ENCODE measurements around the gene RBM23.
"Not testable (repeated sequence)": the region's sequence is repeated elsewhere in the genome, so short reads cannot be mapped to it uniquely, and the experiment has no call there.

Gene RBM23

DNA sequence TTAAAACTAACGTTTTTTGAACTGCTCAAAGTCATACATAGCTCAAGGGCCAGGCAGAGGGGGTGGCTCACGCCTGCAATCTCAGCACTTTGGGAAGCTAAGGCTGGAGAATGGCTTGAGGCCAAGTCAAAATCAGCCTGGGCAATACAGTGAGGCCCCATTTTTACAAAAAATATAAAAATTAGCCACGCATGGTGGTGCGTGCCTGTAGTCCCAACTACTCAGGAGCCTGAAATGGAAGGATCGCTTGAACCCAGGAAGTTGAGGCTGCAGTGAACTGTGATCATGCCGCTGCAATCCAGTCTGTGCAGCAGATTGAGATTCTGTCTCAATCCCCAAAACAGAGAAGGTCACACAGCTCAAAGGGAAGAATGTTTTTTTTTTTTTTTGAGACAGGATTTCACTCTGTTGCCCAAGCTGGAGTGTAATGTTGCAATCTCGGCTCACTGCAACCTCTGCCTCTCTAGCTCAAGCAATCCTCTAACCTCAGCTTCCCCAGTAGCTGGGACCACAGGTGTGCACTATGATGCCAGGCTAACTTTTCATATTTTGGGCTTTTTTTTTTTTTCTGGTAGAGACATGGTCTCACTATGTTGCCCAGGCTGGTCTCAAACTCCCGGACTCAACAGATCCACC is 2.9 kb downstream of the RBM23 start:
- DNase-seq (ENCODE audit: low read depth), result peak; percentile 73

DNA sequence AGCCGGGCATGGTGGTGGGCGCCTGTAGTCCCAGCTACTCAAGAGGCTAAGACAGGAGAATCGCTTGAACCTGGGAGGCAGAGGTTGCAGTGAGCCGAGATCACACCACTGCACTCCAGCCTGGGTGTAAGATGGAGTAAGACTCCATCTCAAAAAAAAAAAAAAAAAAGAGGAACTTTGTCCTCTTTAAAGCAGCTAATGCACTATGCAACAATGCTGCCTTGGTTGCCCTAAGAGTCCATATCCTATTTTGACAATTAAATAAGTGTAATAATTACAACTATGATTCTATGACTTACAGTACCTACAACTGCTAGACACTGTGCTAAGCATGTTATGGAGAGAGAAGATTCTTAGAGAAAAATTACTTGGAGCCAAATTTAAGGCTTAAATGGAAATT is 4.1 kb downstream of the RBM23 start:
- not testable (repeated sequence) for DNase-seq (ENCODE audit: low read depth)

DNA sequence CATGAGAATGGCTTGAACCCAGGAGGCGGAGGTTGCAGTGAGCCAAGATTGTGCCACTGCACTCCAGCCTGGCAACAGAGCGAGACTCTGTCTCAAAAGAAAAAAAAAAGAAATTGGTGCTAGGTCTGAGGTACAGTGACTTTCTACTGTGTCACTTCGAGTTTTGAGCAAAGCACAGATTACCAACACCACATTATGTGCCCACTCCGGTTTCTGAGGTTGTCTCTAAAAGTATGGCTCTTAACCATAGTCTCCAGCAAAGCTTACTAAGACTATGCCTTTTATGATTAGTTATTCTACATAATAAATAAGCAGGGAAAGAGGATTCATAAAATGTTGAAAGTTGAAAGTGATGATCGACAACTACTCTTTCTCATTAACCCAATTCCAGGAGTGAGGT is 8.0 kb downstream of the RBM23 start:
- DNase-seq (ENCODE audit: low read depth), result no peak

DNA sequence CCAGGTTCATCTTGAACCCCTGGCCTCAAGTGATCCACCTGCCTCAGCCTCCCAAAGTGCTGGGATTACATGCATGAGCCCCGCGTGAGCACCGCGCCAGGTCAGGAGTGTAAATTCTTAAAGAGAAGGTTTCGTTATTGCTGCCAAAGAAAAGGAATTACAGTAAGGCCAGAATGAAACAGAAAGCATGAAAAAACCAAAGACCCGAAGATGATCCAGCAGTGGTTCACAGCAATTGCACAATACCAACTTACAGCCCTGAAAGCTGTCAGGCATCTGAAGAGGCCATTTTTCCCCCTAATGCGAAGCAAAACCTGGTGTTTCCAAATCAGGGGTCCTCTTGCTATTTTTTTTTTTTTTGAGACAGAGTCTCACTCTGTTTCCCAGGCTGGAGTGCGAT is 10.3 kb downstream of the RBM23 start:
- peak; percentile 91 for DNase-seq (ENCODE audit: low read depth)

DNA sequence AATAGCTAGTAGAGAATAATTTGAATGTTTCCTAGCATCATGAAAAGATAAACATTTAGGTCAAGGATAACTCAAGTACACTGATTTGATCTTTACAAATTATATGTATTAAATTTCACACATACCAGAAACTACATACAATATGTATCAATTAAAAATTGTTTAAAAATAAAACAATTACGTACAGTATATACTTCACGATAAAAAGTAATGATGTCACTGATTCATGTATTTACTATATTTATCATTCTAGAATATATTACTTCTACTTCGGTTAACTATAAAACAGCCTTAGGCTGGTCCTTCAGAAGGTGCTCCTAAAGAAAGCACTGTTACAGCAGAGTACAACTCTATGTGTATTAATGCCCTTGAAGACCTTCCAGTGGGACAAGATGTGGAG is 11.5 kb downstream of the RBM23 start:
- no peak for DNase-seq (ENCODE audit: low read depth)

DNA sequence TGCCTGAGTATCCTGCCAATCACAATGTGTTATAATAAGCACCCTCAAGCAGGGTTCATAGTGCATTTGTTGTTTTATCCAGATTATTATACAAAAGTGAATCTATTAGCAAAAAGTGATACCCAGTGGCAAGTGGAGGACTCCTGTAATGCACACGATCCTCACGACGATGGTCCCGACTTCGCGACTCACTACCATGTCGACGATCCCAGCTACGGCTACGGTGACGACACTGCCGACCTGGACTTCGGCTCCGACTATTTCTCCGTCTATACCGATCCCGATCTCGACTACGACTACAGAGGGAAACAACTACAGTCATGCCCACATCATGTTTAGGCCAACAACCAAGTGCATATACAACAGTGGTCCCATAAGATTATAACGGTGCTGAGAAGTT is 12.9 kb downstream of the RBM23 start:
- no peak for DNase-seq (ENCODE audit: low read depth)

DNA sequence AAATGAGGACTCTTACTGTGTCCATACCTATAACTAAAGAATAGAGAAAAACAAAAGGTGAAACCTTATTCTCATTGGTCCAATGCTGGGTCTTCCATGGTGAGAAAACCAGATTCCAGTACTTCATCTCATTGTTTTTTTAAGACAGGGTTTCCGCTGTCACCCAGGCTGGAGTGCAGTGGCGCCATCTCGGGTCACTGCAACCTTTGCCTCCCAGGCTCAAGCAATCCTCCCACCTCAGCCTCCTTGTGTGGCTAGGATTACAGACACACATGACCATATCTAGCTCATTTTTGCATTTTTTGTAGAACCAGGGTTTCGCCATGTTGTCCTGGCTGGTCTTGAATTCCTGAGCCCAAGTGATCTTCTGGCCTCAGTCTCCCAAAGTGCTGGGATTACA is 13.3 kb downstream of the RBM23 start:
- no peak for DNase-seq (ENCODE audit: low read depth)

DNA sequence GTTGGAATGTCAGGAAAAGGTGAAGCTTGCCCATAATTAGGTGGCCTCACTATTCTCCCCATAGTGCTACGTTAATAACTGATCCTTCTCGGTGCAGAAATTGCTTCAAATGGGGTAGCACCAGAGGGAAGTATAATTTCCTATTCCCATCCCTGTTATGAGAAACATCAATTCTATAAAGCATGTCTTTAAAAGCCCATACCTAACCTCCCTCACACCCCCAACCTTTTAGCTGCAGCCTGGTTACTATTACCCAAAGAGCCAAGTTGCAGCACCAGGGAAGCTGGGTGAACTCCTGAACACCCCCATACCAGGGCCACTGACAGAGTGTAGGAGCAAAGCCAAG is 15.2 kb downstream of the RBM23 start:
- no peak for DNase-seq (ENCODE audit: low read depth)

DNA sequence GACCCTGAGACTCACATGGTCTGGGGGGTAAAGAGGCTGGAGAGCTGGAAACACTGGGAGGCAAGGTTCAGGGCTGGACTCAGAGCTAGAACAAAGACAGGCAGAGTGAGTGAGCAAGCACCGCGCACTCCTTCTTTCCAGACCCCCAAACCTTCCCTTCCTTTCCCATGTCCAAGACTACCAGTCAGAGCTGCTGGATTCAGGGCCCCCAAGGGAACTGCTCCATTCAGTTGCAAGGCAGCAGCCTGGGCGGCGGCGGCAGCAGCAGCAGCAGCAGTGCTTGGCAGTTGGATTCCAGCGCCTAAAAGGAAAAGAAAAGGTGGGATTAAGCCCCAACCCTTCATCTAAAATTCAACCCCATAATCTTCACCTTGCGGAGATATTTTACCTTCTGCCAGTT is 17.1 kb downstream of the RBM23 start:
- no peak for DNase-seq (ENCODE audit: low read depth)

DNA sequence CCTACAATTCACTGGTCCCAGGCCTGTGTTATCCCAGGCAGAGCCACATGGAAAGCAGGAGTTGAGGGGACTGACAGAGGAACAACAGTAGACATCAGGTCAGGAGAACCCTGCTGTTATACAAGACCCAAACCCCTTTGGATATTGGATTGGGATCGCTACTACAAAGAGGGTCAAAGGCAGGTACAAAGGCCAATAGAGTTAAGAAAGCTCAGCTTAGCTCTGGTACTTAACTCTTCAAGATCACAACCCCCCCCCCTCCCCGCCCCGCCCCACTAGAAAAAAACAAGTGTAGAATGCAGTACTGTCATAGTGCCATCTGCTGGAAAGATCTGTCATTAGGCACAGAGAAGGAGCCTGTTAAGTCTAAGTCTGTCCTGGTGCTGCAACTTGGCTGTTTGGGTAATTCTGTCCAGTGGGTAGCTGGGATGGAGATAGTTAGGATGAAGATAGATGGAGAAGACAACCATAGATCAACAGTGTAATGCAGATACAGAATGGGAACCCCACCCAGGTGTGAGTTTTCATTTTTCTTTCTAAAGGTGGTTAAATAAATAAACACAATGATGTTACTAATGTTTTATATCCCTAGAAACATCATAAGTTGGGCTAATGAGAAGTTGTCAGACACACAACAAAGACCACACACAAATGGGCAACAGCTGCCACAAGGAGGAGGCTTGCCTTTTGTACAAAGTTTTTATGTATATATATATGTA is 18.7 kb downstream of the RBM23 start:
- DNase-seq (ENCODE audit: low read depth), result peak; percentile 69

DNA sequence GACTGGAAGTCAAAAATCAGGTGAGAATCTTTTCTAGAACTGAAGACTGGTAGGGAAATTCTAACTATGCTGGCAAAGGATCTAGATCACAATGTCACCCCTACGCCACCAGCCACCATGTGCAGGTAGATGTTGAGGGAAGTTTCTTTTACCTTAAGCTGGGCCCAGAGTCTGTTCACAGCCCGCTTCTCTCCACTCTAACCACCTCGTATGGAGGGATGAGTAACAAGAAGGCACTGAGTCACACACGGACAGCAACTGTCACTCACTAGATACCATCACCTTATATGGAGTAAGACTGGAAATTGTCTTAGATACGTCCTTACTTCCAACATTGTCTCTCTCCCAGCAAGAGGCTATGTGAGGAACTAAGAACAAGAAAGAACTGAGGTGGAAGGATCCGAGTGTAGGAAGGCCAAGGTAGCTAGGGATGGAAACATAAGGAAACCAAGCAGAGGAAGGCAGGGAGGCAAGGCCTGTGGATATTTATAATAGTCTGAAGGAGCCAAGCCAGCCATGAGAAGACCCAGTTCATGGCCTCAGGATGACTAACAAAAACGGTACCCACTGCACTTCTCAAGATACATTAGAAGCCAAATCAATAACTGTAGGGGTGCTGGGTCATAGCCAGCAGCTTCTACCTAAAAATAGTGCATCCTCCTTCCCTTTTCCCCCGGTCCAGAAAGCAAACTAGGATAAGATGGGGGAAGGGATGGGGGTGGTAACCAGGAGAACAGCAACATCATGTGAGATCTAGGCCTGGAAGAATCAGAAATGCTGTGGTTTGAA is 20.5 kb downstream of the RBM23 start:
- peak; percentile 89 for DNase-seq (ENCODE audit: low read depth)

DNA sequence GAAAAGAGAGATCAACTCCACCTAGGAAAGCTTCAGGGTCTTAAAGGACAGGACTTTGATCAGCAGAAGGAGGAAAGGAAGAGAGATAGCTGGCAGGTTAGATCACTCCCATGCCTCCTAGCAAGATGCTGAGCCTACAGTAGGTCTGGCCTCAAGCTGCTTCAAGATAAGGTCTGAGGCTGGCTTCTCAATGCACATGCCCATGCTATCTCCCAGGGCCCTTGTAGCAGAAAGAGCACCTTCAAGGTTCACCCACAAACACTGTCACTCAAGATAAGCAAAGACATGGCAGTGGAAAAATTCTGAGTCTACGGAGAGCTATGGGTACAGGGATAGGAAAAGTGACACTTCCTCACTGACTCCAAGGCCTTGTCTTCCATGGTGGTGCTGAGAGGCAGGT is 21.6 kb downstream of the RBM23 start:
- no peak for DNase-seq (ENCODE audit: low read depth)

DNA sequence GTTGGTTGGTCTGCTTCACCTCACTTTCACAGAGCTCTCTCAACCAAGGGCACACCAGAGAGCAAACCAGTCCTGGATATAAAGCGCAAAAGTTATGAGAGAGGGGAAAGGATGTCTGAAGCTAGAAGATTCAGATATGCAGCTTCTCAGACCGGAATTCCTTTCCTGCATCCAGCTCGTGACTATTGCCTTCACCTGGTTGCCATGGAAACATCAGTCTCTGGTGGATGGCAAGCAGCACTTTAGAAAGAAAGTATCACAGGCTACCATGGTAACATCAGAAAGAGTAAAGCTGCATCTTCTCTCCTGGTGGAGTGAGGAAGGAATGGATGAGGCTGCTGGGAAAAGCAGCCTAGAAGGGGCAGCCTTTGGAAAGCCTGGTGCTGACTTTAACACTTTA is 22.2 kb downstream of the RBM23 start:
- no peak for DNase-seq (ENCODE audit: low read depth)

DNA sequence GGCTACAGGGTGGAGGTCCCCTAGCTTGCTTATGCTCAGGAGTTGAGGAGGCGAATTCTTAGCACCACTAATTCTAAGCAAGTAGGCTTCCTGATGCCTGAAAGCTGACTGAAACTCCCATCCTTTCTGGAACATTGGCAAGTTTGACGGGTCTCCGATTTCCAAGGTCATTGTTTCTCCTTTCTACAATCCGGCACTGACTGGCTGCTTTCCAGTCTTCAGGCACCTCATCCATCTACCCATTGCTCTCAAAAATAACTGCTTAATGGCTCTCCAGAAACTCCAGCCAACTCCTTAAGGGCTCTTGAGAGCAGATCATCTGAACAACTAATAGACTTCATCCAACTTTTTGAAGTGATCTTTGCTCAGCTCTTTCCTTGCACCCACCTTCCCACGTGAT is 22.6 kb downstream of the RBM23 start:
- DNase-seq (ENCODE audit: low read depth), result no peak

DNA sequence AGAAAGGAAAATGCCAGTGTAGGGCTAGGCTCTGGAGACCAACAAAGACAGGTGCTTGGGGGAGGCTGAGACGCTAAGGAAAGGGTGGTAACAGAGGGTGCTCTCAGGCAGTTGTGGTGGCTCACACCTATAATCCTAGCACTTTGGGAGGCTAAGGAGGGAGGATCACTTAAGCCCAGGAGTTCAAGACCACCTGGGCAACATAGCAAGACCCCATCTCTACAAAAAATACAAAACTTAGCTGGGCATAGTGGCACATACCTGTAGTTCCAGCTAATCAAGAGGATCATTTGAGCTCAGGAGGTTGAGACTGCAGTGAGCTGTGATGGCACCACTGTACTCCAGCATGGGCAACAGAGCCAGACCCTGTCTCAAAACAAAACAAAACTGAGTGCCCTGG is 23.5 kb downstream of the RBM23 start:
- no peak for DNase-seq (ENCODE audit: low read depth)

DNA sequence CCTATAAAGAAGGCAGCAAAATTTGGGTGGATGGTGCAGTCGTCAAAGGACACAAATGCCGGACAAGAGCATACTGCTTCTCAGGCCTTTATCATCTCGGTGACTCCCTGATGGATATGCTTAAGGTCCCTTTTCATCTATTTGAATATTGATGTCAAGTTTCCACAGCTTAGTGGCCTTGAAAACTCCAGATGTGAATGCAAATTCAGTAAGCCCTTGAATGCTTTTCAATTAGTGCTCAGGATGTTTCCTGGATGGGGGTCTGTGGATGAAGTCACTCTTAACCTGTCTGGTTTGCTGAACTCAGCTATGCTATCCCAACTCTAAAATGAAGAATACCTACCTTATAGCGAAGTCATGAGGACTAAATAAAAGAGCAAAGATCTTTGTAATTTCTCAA is 25.2 kb downstream of the RBM23 start:
- no peak for DNase-seq (ENCODE audit: low read depth)

DNA sequence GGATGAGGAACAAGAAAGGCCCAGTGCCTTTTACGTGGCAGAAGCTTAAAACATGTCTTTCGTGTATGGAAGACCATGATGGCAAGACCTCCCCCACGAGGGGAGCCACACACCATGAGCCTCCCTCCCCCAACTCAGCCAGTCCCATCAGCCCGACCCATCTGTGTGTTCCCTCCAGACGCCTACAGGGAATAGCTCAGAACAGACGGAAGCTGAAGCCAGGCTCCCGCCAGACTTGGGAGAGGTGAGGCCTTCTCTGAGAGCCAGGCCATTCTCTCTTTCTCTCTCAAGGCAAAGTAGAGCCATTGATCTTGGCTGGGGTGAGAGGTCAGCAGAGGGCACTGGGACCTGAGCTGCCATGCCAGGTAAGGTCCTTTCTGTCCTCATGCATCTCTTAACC is 26.5 kb downstream of the RBM23 start:
- no peak for DNase-seq (ENCODE audit: low read depth)

DNA sequence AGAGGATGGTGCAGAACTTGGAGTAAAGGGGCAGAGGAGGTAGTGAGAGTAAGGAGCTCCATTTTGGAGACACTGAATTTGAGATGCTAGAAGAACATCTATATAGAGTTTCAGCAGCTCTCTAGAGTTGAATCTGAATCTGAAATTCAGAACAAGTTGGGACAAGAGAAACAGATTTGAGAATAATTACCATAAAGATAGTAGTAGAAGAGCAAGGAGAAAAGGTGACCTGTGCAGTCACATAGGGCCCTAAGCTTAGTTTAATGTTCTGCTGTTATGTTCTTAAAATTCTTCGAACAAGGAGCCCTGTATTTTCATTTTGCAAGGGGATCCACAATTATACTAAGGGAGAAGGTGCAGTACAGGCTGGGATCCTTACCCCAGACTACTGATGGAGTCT is 28.5 kb downstream of the RBM23 start:
- DNase-seq (ENCODE audit: low read depth), result no peak

DNA sequence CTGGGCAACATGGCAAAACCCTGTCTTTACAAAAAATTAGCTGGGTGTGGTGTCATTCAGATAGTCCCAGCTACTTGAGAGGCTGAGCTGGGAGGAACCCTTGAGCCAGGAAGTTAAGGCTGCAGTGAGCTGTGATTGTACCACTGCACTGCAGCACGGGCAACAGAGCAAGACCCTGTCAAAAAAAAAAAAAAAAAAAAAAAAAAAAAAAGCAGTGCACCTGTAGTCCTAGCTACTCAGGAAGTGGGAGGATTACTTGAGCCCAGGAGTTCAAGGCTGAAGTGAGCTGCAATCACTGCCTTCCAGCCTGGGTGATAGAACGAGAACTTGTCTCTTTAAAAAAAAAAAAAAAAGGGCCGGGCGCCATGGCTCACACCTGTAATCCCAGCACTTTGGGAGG is 30.3 kb downstream of the RBM23 start:
- no peak for DNase-seq (ENCODE audit: low read depth)

DNA sequence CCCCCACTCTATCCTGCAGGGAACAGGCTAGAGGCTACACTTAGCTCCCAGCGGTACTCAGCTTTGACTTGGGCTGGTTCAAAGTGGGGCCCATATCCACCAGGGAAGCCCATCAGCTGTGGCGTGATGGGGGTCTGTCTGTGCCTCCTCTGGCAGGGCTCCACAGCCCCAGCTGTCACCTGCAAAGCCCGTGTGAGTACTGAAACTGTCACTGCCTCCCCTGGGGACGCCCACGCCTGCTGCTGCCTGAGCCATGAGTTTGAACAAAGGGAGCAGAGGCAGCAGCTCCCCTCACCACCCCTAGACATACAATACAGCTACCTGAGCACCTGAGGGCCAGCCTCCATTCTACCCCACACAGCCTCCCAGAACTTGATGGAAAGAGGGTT is 31.0 kb downstream of the RBM23 start:
- no peak for DNase-seq (ENCODE audit: low read depth)

DNA sequence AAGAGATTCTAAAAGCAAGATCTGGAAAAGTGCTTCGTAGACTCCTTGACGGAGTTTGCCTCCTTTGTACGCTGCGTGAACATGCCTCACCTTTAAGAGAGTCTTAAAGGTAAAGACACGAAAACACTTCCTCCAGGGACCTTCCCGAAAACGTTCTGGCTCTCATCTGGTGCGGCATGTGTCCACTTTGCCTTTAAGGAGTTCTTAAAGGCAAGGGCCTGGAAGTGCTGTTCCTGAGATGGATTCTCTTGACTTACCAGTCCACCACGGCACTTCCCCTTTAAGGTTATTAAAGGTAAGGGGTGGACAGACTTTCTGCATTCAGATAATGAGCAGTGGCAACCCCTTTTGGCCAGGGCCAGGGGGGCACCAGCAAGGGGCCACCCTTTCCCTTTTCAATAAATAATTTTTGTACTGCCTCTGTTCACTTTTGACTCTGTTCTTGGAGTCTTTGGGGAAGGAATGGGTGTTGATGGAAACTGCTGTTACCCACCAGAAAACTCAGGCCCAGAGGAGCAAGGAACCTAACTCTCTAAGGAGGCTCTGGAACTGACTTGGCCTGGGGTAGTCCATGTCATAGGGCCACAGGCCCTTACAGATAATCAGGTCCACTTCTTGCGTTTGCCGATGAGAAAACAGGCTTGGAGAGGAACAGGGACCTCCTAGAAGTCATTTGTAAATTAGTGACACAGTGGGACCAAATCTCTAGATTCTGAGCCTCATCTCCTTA is 31.5 kb downstream of the RBM23 start:
- peak; percentile 92 for DNase-seq (ENCODE audit: low read depth)

DNA sequence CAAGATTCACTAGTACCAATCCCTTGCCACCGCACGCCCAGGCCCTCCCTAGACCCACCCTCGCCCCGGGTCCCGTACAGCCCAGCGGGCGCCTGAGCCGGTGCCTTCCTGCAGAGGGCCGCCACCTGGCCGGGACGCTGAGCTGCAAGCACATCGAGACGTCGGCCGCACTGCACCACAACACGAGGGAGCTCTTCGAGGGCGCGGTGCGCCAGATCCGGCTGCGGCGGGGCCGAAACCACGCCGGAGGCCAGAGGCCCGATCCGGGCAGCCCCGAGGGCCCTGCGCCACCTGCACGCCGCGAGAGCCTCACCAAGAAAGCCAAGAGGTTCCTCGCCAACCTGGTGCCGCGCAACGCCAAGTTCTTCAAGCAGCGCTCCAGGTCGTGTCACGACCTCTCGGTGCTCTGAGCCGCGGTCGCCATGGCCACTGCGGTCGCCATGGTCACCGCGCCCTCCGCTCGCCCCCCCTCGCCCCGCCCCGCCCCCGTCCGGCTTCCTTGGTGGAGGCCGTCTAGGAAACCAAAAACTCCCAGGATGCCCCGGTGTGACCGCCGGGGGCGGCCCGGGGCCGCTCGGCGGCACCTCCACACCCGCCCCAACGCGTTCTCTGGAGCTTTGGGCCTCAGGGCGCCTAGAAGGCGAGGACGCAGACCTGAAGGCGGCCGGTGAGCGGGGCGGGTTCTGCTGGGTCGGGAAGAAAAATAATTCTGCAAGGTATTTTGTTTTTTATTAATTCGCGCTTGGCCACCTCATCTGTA is 32.3 kb downstream of the RBM23 start:
- DNase-seq (ENCODE audit: low read depth), result peak; percentile 48

Measured in amniotic epithelial cell (primary cell).